Endodermal cell (in vitro differentiated cells): ENCODE data around the gene ANKRD36C. TPM values are rescaled to one million over a fixed set of nuclear protein-coding genes. Genes with fewer than 3 reads are reported as not detected.
"Not testable (repeated sequence)": the region's sequence is repeated elsewhere in the genome, so short reads cannot be mapped to it uniquely, and the experiment has no call there.

Source experiments
- DNase-seq: peaks from one replicate; pipeline ENCODE4 v3.0.0-alpha.2; 2017
- H3K27ac ChIP-seq: 2 replicates; pipeline ENCODE4 v1.5.1; 2013; ENCODE audit warnings: mild to moderate bottlenecking, low read depth, low read length, moderate library complexity
- H3K27me3 ChIP-seq: 2 replicates; pipeline ENCODE4 v1.6.1; 2013; ENCODE audit warnings: mild to moderate bottlenecking, low read length, moderate library complexity; ENCODE audit not compliant: insufficient read depth, control insufficient read depth, poor library complexity, severe bottlenecking
- H3K36me3 ChIP-seq: 2 replicates; pipeline ENCODE4 v1.7.0; 2013; ENCODE audit warnings: mild to moderate bottlenecking, low read length, moderate library complexity; ENCODE audit not compliant: control insufficient read depth, insufficient read depth
- H3K4me1 ChIP-seq: one replicate; pipeline ENCODE4 v1.7.0; 2013; ENCODE audit warnings: low read length; ENCODE audit not compliant: control insufficient read depth, insufficient read depth
- H3K4me3 ChIP-seq: 2 replicates; pipeline ENCODE4 v1.5.1; 2013; ENCODE audit warnings: mild to moderate bottlenecking, low read length, moderate library complexity
- H3K9ac ChIP-seq: 2 replicates; pipeline ENCODE4 v1.6.1; 2013; ENCODE audit warnings: mild to moderate bottlenecking, low read length, moderate library complexity; ENCODE audit not compliant: poor library complexity, severe bottlenecking; ENCODE audit errors: extremely low read depth
- H3K9me3 ChIP-seq: 2 replicates; pipeline ENCODE4 v1.6.1; 2013; ENCODE audit warnings: mild to moderate bottlenecking, low read length, moderate library complexity; ENCODE audit not compliant: control insufficient read depth
- H3K27ac Mint-ChIP-seq: 2 replicates; pipeline ENCODE4 v1.8.0; 2020; ENCODE audit warnings: mixed read lengths
- H3K27me3 Mint-ChIP-seq: 2 replicates; pipeline ENCODE4 v1.8.0; 2021; ENCODE audit warnings: mild to moderate bottlenecking, mixed read lengths; ENCODE audit not compliant: insufficient read depth
- H3K36me3 Mint-ChIP-seq: 2 replicates; pipeline ENCODE4 v1.8.0; 2020; ENCODE audit warnings: low read depth, mixed read lengths
- H3K4me1 Mint-ChIP-seq: 2 replicates; pipeline ENCODE4 v1.8.0; 2020; ENCODE audit warnings: mixed read lengths
- H3K4me3 Mint-ChIP-seq: 2 replicates; pipeline ENCODE4 v1.8.0; 2020; ENCODE audit warnings: mild to moderate bottlenecking, moderate library complexity, mixed read lengths
- H3K9me3 Mint-ChIP-seq: 2 replicates; pipeline ENCODE4 v1.8.0; 2020; ENCODE audit warnings: mild to moderate bottlenecking, mixed read lengths
- CTCF ChIP-seq: fragments of 200-600 bp; sonication (generic); conservative IDR thresholded peaks from 2 replicates; pipeline ENCODE4 v1.5.0; 2021; ENCODE audit warnings: antibody characterized with exemption, mild to moderate bottlenecking
- WGBS, 2 experiments: methylation state at CpG; one replicate each; pipeline versions ENCODE4 v1.1.5 to v1.1.7; 2013; ENCODE audit warnings: missing lambda C conversion rate in 2 of 2, mixed read lengths in 1 of 2; ENCODE audit not compliant: insufficient coverage in 1 of 2, insufficient read length in 1 of 2; 5-methylcytosine and 5-hydroxymethylcytosine counted together
- total RNA-seq, 2 donors: library from RNA; stranded (reverse); fragmentation: NEBNext Ultra II Directional in 1 of 2; extraction: Animal tissue kit (Norgen Biotek cat#: 25700) in 1 of 2; gene quantifications; 2 replicates in 1 of 2; 3 replicates in 1 of 2; pipeline ENCODE4 v1.2.1, GENCODE V29; 2021

Gene ANKRD36C
- total RNA-seq, 2 donors from 2014 or later: 21.1 to 32.2 TPM

- WGBS, 2 experiments: 86% methylated on average over 4 of the region's 4 CpGs; no CpG with 5 or more reads in 1 of the 2 experiments
- H3K4me3 Mint-ChIP-seq: no peak overlapping the region
- no peak overlapping the region for H3K27ac ChIP-seq
- DNase-seq: peak; percentile 24
- H3K4me1 Mint-ChIP-seq: no peaks in the 10 kb centered on the region
- H3K27me3 ChIP-seq: no peaks in the 10 kb centered on the region
- H3K9me3 ChIP-seq: no peaks in the 10 kb centered on the region
- no peak overlapping the region for H3K9ac ChIP-seq
- no peaks in the 10 kb centered on the region for H3K36me3 Mint-ChIP-seq
- no peak overlapping the region for H3K27ac Mint-ChIP-seq
- no peak for TF ChIP-seq CTCF
- H3K4me3 ChIP-seq: no peak overlapping the region
- no peaks in the 10 kb centered on the region for H3K4me1 ChIP-seq
- no peaks in the 10 kb centered on the region for H3K36me3 ChIP-seq
- H3K9me3 Mint-ChIP-seq: no peaks in the 10 kb centered on the region
- no peaks in the 10 kb centered on the region for H3K27me3 Mint-ChIP-seq
Measured at GRCh38 chr2:96025194-96025492, 33.5 kb upstream of the ANKRD36C start.

GRCh38 chr2:96024336-96025193 is 32.9 kb upstream of the ANKRD36C start:
- no peak overlapping the region for H3K27ac ChIP-seq
- no peak overlapping the region for H3K4me3 ChIP-seq
- H3K27me3 ChIP-seq: no peaks in the 10 kb centered on the region
- Mint-ChIP-seq H3K4me3 (no peak overlapping the region), H3K27me3 (no peaks in the 10 kb centered on the region), H3K36me3 (no peaks in the 10 kb centered on the region), H3K9me3 (no peaks in the 10 kb centered on the region), H3K4me1 (no peaks in the 10 kb centered on the region), H3K27ac (no peak overlapping the region)
- TF ChIP-seq CTCF: no peak
- no peaks in the 10 kb centered on the region for H3K4me1 ChIP-seq
- 92 to 96% methylated on average over 9 to 27 of the region's 27 CpGs for WGBS, 2 experiments
- DNase-seq: peak; percentile 50
- no peak overlapping the region for H3K9ac ChIP-seq
- H3K36me3 ChIP-seq: no peaks in the 10 kb centered on the region
- H3K9me3 ChIP-seq: no peaks in the 10 kb centered on the region

DNA sequence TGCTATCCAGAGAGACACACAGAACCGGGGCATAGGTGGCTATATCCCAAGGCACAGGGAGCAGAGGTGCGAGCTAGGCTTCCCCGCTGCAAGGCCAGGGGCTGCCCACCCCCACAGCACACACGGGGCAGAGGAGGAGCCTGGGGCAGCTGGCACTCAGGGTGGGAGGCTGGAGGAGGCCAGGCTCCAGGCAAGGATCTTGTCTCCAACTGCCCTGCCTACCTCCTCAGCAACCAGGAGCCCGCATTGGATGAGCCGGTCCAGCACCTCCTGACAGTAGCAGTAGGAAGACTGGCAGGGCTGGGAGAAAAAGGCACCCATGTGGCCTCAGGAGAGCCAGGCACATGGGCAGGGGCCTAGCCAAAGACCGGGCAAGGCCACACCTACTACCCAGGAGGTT is 32.1 kb upstream of the ANKRD36C start:
- not testable (repeated sequence) for H3K9me3 ChIP-seq, H3K27ac Mint-ChIP-seq, DNase-seq, H3K4me3 Mint-ChIP-seq, H3K9ac ChIP-seq, H3K36me3 ChIP-seq, H3K4me3 ChIP-seq, H3K9me3 Mint-ChIP-seq, H3K27ac ChIP-seq, H3K27me3 Mint-ChIP-seq, H3K4me1 Mint-ChIP-seq, H3K36me3 Mint-ChIP-seq, H3K4me1 ChIP-seq, H3K27me3 ChIP-seq
- 89% methylated on average over 7 of the region's 7 CpGs; no CpG with 5 or more reads in 1 of the 2 experiments for WGBS, 2 experiments
